CD4-positive, alpha-beta T cell (primary cell): ENCODE results near the gene CD9. TPM values are rescaled to one million over a fixed set of nuclear protein-coding genes. Genes with fewer than 3 reads are reported as not detected.

Experiments used
- ATAC-seq: fragments of 200-7000 bp; cut with Tn5 transposase; one replicate; pipeline ENCODE4 v1.10.0; 2022; ENCODE audit warnings: mild to moderate bottlenecking; ENCODE audit not compliant: poor library complexity
- CTCF ChIA-PET: fragments of 350-600 bp; sonication (Branson Sonifier 250); formaldehyde crosslinking; loops from one replicate; lab custom pipeline; 2021; ENCODE audit warnings: antibody characterized with exemption, inconsistent platforms; lab: Charles Lee
- POLR2A ChIA-PET: fragments of 350-600 bp; sonication (Branson Sonifier 250); formaldehyde crosslinking; loops from one replicate; lab custom pipeline; 2021; ENCODE audit warnings: antibody characterized with exemption, inconsistent platforms; lab: Charles Lee
- DNase-seq, 14 experiments: peaks; one replicate each; pipeline ENCODE4 v3.0.0-alpha.2; 2013 to 2020; ENCODE audit warnings: mixed read lengths in 2 of 14
- H3K27ac ChIP-seq, 2 donors: one replicate each; pipeline versions ENCODE4 v1.5.1 to v1.7.0; 2013; ENCODE audit warnings: low read length in 2 of 2, low read depth in 1 of 2, mild to moderate bottlenecking in 1 of 2
- H3K27me3 ChIP-seq, 2 experiments: 1 replicate in 1 of 2; 2 replicates in 1 of 2; pipeline versions ENCODE4 v1.6.1 to v1.7.0; 2013; ENCODE audit warnings: low read length in 2 of 2, control low read depth in 1 of 2, mild to moderate bottlenecking in 1 of 2, moderate library complexity in 1 of 2; ENCODE audit not compliant: insufficient read depth in 2 of 2, control insufficient read depth in 1 of 2
- H3K36me3 ChIP-seq: one replicate; pipeline ENCODE4 v1.6.1; 2013; ENCODE audit warnings: low read length, control low read depth; ENCODE audit not compliant: insufficient read depth
- H3K4me1 ChIP-seq: one replicate; pipeline ENCODE4 v1.6.1; 2013; ENCODE audit warnings: low read length, control low read depth; ENCODE audit not compliant: insufficient read depth
- H3K4me3 ChIP-seq: one replicate; pipeline ENCODE4 v1.5.1; 2013; ENCODE audit warnings: mild to moderate bottlenecking, low read length, moderate library complexity
- H3K9me3 ChIP-seq, 2 experiments: 1 replicate in 1 of 2; 2 replicates in 1 of 2; pipeline versions ENCODE4 v1.6.1 to v1.7.0; 2013; ENCODE audit warnings: low read length in 2 of 2, mild to moderate bottlenecking in 2 of 2, control low read depth in 1 of 2, moderate library complexity in 1 of 2; ENCODE audit not compliant: control insufficient read depth in 1 of 2, insufficient read depth in 1 of 2
- H3K27ac Mint-ChIP-seq: one replicate; pipeline ENCODE4 v1.8.0; 2020; ENCODE audit warnings: mixed read lengths
- H3K27me3 Mint-ChIP-seq: one replicate; pipeline ENCODE4 v1.8.0; 2021; ENCODE audit warnings: mixed read lengths
- H3K36me3 Mint-ChIP-seq: one replicate; pipeline ENCODE4 v1.8.0; 2021; ENCODE audit warnings: low read depth, mixed read lengths
- H3K4me1 Mint-ChIP-seq: one replicate; pipeline ENCODE4 v1.8.0; 2021; ENCODE audit warnings: low read depth, mixed read lengths
- H3K4me3 Mint-ChIP-seq: one replicate; pipeline ENCODE4 v1.8.0; 2020; ENCODE audit warnings: mild to moderate bottlenecking, mixed read lengths
- H3K9me3 Mint-ChIP-seq: one replicate; pipeline ENCODE4 v1.8.0; 2020; ENCODE audit warnings: mixed read lengths
- intact Hi-C, 2 experiments: fragments of 100-400 bp; cut with DNase I in 1 of 2; cut with micrococcal nuclease in 1 of 2; formaldehyde crosslinking; loops; one replicate each; pipeline versions ENCODE4 v1.15.1 to v1.9.0; 2023 to 2025; cut with DNase I, micrococcal nuclease
- total RNA-seq, 174 experiments: library from RNA in 2 of 174; stranded (reverse) in 2 of 174; gene quantifications; one replicate each; pipeline ENCODE4 v1.2.3 and lab custom pipeline; 2021 to 2026
- TF ChIP-seq, protein P1 (sequence below): fragments of 200-600 bp; IDR thresholded peaks from one replicate; pipeline ENCODE4 v1.8.0; 2022; ENCODE audit warnings: antibody characterized with exemption, mild to moderate bottlenecking

CD9 gene
- total RNA-seq, 2 experiments from 2014 or later, result 0.36 to 0.66 TPM

DNA sequence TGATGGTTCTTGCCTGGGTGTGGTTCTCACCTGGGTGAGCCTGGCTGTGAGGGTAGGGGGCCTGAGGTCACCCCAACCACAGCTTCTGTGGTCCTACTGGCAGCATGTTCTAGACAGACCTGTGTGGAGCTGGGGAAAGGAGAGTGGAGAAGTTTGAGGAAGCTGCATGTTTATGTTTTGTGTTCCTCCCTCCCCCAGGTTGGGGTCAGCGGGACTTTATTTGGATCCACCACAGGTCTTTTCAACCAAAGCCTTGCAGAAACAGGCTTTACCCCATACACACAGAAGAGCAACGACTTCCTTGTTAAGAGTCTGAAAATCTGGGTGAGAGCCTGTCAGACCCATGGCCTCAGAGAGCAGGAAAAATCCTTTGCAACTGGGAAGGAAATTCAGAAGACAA, 5.6 kb downstream of the CD9 start:
- Histone ChIP-seq H3K27me3 (peaks cover 21 to 30% of the 10 kb centered on the region in 2 experiments), H3K4me1 (peaks cover 9% of the 10 kb centered on the region), H3K4me3 (no peak overlapping the region), H3K36me3 (no peaks in the 10 kb centered on the region), H3K9me3 (peaks cover 0 to 3% of the 10 kb centered on the region in 2 experiments), H3K27ac (no peak overlapping the region)
- no peak overlapping the region for H3K27ac Mint-ChIP-seq
- DNase-seq (no peak), ATAC-seq (no peak)
- peaks cover 28% of the 10 kb centered on the region for H3K4me1 Mint-ChIP-seq
- TF ChIP-seq, protein P1, sequence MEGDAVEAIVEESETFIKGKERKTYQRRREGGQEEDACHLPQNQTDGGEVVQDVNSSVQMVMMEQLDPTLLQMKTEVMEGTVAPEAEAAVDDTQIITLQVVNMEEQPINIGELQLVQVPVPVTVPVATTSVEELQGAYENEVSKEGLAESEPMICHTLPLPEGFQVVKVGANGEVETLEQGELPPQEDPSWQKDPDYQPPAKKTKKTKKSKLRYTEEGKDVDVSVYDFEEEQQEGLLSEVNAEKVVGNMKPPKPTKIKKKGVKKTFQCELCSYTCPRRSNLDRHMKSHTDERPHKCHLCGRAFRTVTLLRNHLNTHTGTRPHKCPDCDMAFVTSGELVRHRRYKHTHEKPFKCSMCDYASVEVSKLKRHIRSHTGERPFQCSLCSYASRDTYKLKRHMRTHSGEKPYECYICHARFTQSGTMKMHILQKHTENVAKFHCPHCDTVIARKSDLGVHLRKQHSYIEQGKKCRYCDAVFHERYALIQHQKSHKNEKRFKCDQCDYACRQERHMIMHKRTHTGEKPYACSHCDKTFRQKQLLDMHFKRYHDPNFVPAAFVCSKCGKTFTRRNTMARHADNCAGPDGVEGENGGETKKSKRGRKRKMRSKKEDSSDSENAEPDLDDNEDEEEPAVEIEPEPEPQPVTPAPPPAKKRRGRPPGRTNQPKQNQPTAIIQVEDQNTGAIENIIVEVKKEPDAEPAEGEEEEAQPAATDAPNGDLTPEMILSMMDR, result no peak
- H3K4me3 Mint-ChIP-seq, result no peak overlapping the region
- ChIA-PET CTCF (interaction anchor here (1.0 kb wide), 1 partner anchor 10 kb away, joined by 3 read pairs; no protein-coding TSS in a partner anchor), POLR2A (interaction anchor here (1.2 kb wide), 1 partner anchor 8 kb away, joined by 3 read pairs; no protein-coding TSS in a partner anchor)
- H3K36me3 Mint-ChIP-seq, result no peaks in the 10 kb centered on the region
- no peaks in the 10 kb centered on the region for H3K9me3 Mint-ChIP-seq
- peaks cover 43% of the 10 kb centered on the region for H3K27me3 Mint-ChIP-seq
- intact Hi-C loops, result no loop called here

DNA sequence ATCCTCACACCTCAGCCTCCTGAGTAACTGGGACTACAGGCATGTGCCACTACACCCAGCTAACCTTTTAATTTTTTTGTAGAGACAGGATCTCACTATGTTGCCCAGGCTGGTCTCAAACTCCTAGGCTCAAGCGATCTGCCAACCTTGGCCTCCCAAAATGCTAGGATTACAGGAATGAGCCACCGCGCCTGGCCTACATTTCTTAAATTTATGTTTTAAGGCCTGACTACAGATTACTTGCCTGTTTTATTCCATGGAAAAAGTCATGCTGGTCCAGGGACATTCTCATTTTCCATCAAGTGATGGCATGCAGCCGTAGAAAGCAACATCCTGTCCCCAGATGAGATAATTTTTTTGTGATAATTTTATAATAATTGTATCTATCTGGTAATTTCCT, 6.1 kb downstream of the CD9 start:
- H3K4me1 ChIP-seq, result peaks cover 3% of the 10 kb centered on the region
- ATAC-seq (no peak), DNase-seq (no peak)
- TF ChIP-seq, protein P1, result no peak
- Mint-ChIP-seq H3K36me3 (no peaks in the 10 kb centered on the region), H3K4me1 (peaks cover 23% of the 10 kb centered on the region), H3K27me3 (peaks cover 39% of the 10 kb centered on the region), H3K4me3 (no peak overlapping the region), H3K27ac (no peak overlapping the region), H3K9me3 (no peaks in the 10 kb centered on the region)
- CTCF ChIA-PET, result interaction anchor here (1.0 kb wide), 2 partner anchors 11 to 73 kb away, joined by 3 to 4 read pairs; no protein-coding TSS in a partner anchor
- POLR2A ChIA-PET, result no interaction called here
- no peak overlapping the region for H3K4me3 ChIP-seq
- intact Hi-C loops, result no loop called here
- H3K27me3 ChIP-seq, result peaks cover 15 to 24% of the 10 kb centered on the region in 2 experiments
- H3K9me3 ChIP-seq, result peaks cover 0 to under 1% of the 10 kb centered on the region in 2 experiments
- H3K27ac ChIP-seq, result no peak overlapping the region
- no peaks in the 10 kb centered on the region for H3K36me3 ChIP-seq

DNA sequence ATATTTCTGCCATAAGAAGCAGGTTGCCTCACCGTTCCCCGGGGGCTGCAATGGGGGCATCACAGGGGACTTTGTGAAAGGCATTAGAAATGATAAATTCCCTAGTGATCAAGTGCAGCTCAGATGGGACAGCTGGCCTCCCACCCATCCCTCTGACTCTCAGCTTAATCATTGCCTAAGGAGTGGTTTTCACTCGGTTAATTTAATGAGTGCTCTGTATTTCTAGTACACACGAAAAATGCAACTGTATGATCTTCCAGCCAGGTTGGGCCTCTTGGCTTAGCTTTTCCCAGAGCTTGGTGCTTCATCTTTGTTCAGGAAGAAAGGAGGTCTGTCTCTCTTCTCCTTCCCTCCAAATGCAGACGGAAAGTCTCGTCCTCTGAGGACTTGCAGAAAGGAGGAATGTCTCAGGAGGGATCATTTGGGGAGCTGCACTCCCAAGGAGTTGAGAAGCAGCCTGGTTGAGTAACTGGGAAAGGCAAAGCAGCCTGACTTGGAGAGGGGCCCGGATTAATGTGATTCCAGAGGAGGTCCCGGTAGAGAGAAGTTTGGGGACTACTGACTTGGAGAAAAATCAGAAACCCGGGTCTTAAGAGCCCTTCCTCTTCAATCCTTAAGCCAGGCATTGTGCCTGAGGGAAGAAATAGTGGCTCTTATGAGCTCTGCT, 7.2 kb downstream of the CD9 start:
- H3K4me3 Mint-ChIP-seq, result no peak overlapping the region
- no peak overlapping the region for H3K27ac Mint-ChIP-seq
- peaks cover 8 to 13% of the 10 kb centered on the region in 2 experiments for H3K27me3 ChIP-seq
- ATAC-seq (no peak), DNase-seq (no peak)
- TF ChIP-seq, protein P1, result no peak
- H3K27me3 Mint-ChIP-seq, result peaks cover 28% of the 10 kb centered on the region
- intact Hi-C loops, result no loop called here
- H3K4me1 ChIP-seq, result no peaks in the 10 kb centered on the region
- H3K9me3 Mint-ChIP-seq, result no peaks in the 10 kb centered on the region
- H3K4me3 ChIP-seq, result no peak overlapping the region
- no peaks in the 10 kb centered on the region for H3K9me3 ChIP-seq
- no peaks in the 10 kb centered on the region for H3K36me3 ChIP-seq
- POLR2A ChIA-PET, result no interaction called here
- CTCF ChIA-PET, result interaction anchor here (1.0 kb wide), 1 partner anchor 71 kb away, joined by 4 read pairs; no protein-coding TSS in a partner anchor
- no peaks in the 10 kb centered on the region for H3K36me3 Mint-ChIP-seq
- no peak overlapping the region for H3K27ac ChIP-seq
- H3K4me1 Mint-ChIP-seq, result peaks cover 13% of the 10 kb centered on the region
